Mesendoderm (in vitro differentiated cells): ENCODE results near the gene ASPA.

ENCODE experiments used
- DNase-seq: peaks from one replicate; pipeline ENCODE4 v3.0.0; 2013
- H2AK5ac ChIP-seq: 2 replicates; pipeline ENCODE4 v1.6.1; 2013; ENCODE audit warnings: low read length, inconsistent platforms
- H2BK120ac ChIP-seq: 2 replicates; pipeline ENCODE4 v1.6.1; 2013; ENCODE audit warnings: low read depth, mild to moderate bottlenecking, low read length, moderate library complexity, mixed read lengths
- H2BK15ac ChIP-seq: replicated peaks from 2 replicates; pipeline ENCODE4 v1.6.1; 2013; ENCODE audit warnings: low read depth, mild to moderate bottlenecking, moderate library complexity
- H2BK5ac ChIP-seq: 2 replicates; pipeline ENCODE4 v1.6.1; 2013; ENCODE audit warnings: low read length, inconsistent platforms
- H3K18ac ChIP-seq: 2 replicates; pipeline ENCODE4 v1.6.1; 2013; ENCODE audit warnings: mild to moderate bottlenecking, low read length, mixed read lengths
- H3K23ac ChIP-seq: one replicate; pipeline ENCODE4 v1.6.1; 2013; ENCODE audit warnings: low read length
- H3K27ac ChIP-seq: 2 replicates; pipeline ENCODE4 v1.5.1; 2013; ENCODE audit warnings: low read depth, mild to moderate bottlenecking, inconsistent platforms, low read length, moderate library complexity
- H3K27me3 ChIP-seq: 2 replicates; pipeline ENCODE4 v1.6.1; 2013; ENCODE audit warnings: low read length, control low read depth, mild to moderate bottlenecking, inconsistent platforms; ENCODE audit not compliant: insufficient read depth, poor library complexity
- H3K36me3 ChIP-seq: 2 replicates; pipeline ENCODE4 v1.6.1; 2013; ENCODE audit warnings: low read length, inconsistent platforms; ENCODE audit not compliant: control insufficient read depth, insufficient read depth
- H3K4ac ChIP-seq: one replicate; pipeline ENCODE4 v1.6.1; 2013; ENCODE audit warnings: low read depth, mild to moderate bottlenecking, low read length, moderate library complexity
- H3K4me1 ChIP-seq: 2 replicates; pipeline ENCODE4 v1.6.1; 2013; ENCODE audit warnings: low read depth, low read length, inconsistent platforms; ENCODE audit not compliant: control insufficient read depth
- H3K4me2 ChIP-seq: 2 replicates; pipeline ENCODE4 v1.6.1; 2013; ENCODE audit warnings: low read length
- H3K4me3 ChIP-seq: 2 replicates; pipeline ENCODE4 v1.5.1; 2013; ENCODE audit warnings: mild to moderate bottlenecking, low read length
- H3K56ac ChIP-seq: one replicate; pipeline ENCODE4 v1.6.1; 2013; ENCODE audit warnings: low read length
- H3K79me1 ChIP-seq: 2 replicates; pipeline ENCODE4 v1.6.1; 2013; ENCODE audit warnings: low read length, inconsistent platforms
- H3K79me2 ChIP-seq: 2 replicates; pipeline ENCODE4 v1.6.1; 2013; ENCODE audit warnings: mild to moderate bottlenecking, low read length; ENCODE audit not compliant: control insufficient read depth, insufficient read depth
- H3K9ac ChIP-seq: 2 replicates; pipeline ENCODE4 v1.6.1; 2013; ENCODE audit warnings: low read length, inconsistent platforms
- H4K5ac ChIP-seq: one replicate; pipeline ENCODE4 v1.6.1; 2013; ENCODE audit warnings: low read length
- H4K8ac ChIP-seq: one replicate; pipeline ENCODE4 v1.6.1; 2013; ENCODE audit warnings: low read depth, mild to moderate bottlenecking, control low read depth, low read length, moderate library complexity
- WGBS: extraction: QIAGEN DNeasy Blood & Tissue Kit; methylation state at CpG from one replicate; pipeline ENCODE4 v1.1.7; 2013; ENCODE audit warnings: low lambda C conversion rate, missing lambda C conversion rate; ENCODE audit not compliant: insufficient coverage; ENCODE audit errors: extremely low coverage; 5-methylcytosine and 5-hydroxymethylcytosine counted together

ASPA gene

DNA sequence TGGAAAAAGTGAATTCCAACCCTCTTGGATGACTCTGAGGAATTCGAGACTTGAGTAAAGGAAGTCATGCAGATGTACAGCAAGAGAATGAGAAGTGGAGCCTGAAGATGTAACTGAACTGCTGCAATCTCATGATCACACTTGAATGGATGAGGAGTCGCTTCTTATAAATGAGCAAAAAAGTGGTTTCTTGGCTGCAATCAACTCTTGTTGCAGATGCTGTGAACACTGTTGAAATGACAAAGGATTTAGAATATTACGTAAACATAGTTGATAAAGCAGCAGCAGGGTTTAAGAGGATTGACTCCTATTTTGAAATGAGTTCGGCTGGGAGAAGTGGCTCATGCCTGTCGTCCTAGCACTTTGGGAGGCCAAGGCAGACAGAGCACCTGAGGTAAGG lies 25.5 kb downstream of the ASPA start:
- H2AK5ac ChIP-seq, result no peak overlapping the region
- no peak overlapping the region for H4K5ac ChIP-seq
- no peak overlapping the region for H3K4me3 ChIP-seq
- H2BK5ac ChIP-seq, result no peak overlapping the region
- no peak overlapping the region for H3K4ac ChIP-seq
- no peak overlapping the region for H3K9ac ChIP-seq
- no peak overlapping the region for H3K23ac ChIP-seq
- H3K56ac ChIP-seq, result no peak overlapping the region
- H3K36me3 ChIP-seq, result no peaks in the 10 kb centered on the region
- no peak overlapping the region for H3K27ac ChIP-seq
- DNase-seq, result no peak
- H3K4me1 ChIP-seq, result no peaks in the 10 kb centered on the region
- H3K79me1 ChIP-seq, result no peaks in the 10 kb centered on the region
- no CpG with 5 or more reads among the region's 5 CpGs for WGBS
- no peak overlapping the region for H2BK120ac ChIP-seq
- H4K8ac ChIP-seq, result no peak overlapping the region
- H3K79me2 ChIP-seq, result no peaks in the 10 kb centered on the region
- H2BK15ac ChIP-seq, result no peak overlapping the region
- H3K4me2 ChIP-seq, result no peak overlapping the region
- no peak overlapping the region for H3K18ac ChIP-seq
- no peaks in the 10 kb centered on the region for H3K27me3 ChIP-seq

- no peak for DNase-seq
- Histone ChIP-seq H3K18ac (no peak overlapping the region), H2BK120ac (no peak overlapping the region), H3K4me3 (no peak overlapping the region), H3K56ac (no peak overlapping the region), H2BK5ac (no peak overlapping the region), H3K36me3 (no peaks in the 10 kb centered on the region), H3K79me2 (no peaks in the 10 kb centered on the region), H4K5ac (no peak overlapping the region), H2AK5ac (no peak overlapping the region), H3K27ac (no peak overlapping the region), H2BK15ac (no peak overlapping the region), H3K9ac (no peak overlapping the region), H3K79me1 (no peaks in the 10 kb centered on the region), H3K4ac (no peak overlapping the region), H3K4me2 (no peak overlapping the region), H3K23ac (no peak overlapping the region), H3K4me1 (no peaks in the 10 kb centered on the region), H4K8ac (no peak overlapping the region), H3K27me3 (no peaks in the 10 kb centered on the region)
- no CpG with 5 or more reads among the region's 5 CpGs for WGBS
Measured at GRCh38 chr17:3502466-3502865, 26.7 kb downstream of the ASPA start.

GRCh38 chr17:3503285-3503684 lies 27.5 kb downstream of the ASPA start:
- no peak overlapping the region for H3K4me2 ChIP-seq
- no peak overlapping the region for H3K18ac ChIP-seq
- H3K27ac ChIP-seq, result no peak overlapping the region
- no peak for DNase-seq
- H2BK5ac ChIP-seq, result no peak overlapping the region
- no peaks in the 10 kb centered on the region for H3K79me2 ChIP-seq
- H3K27me3 ChIP-seq, result no peaks in the 10 kb centered on the region
- H3K4me3 ChIP-seq, result no peak overlapping the region
- no peak overlapping the region for H4K5ac ChIP-seq
- no CpG with 5 or more reads among the region's 1 CpG for WGBS
- no peak overlapping the region for H2BK15ac ChIP-seq
- no peaks in the 10 kb centered on the region for H3K4me1 ChIP-seq
- no peak overlapping the region for H2BK120ac ChIP-seq
- H2AK5ac ChIP-seq, result no peak overlapping the region
- H3K9ac ChIP-seq, result no peak overlapping the region
- no peak overlapping the region for H4K8ac ChIP-seq
- no peak overlapping the region for H3K23ac ChIP-seq
- no peak overlapping the region for H3K56ac ChIP-seq
- no peak overlapping the region for H3K4ac ChIP-seq
- H3K36me3 ChIP-seq, result no peaks in the 10 kb centered on the region
- H3K79me1 ChIP-seq, result no peaks in the 10 kb centered on the region

GRCh38 chr17:3505008-3505407 lies 29.2 kb downstream of the ASPA start:
- Histone ChIP-seq H3K4me2 (no peak overlapping the region), H4K8ac (no peak overlapping the region), H2BK5ac (no peak overlapping the region), H3K18ac (no peak overlapping the region), H3K79me2 (no peaks in the 10 kb centered on the region), H3K23ac (no peak overlapping the region), H2BK120ac (no peak overlapping the region), H2AK5ac (no peak overlapping the region), H4K5ac (no peak overlapping the region), H2BK15ac (no peak overlapping the region), H3K9ac (no peak overlapping the region), H3K4me3 (no peak overlapping the region), H3K36me3 (no peaks in the 10 kb centered on the region), H3K56ac (no peak overlapping the region), H3K4ac (no peak overlapping the region), H3K4me1 (no peaks in the 10 kb centered on the region), H3K27ac (no peak overlapping the region), H3K79me1 (no peaks in the 10 kb centered on the region), H3K27me3 (no peaks in the 10 kb centered on the region)
- no peak for DNase-seq
- whole genome bisulfite sequencing, result no CpG with 5 or more reads among the region's 7 CpGs

GRCh38 chr17:3506054-3506453 lies 30.3 kb downstream of the ASPA start:
- WGBS, result no CpG with 5 or more reads among the region's 2 CpGs
- H3K4me1 ChIP-seq, result no peaks in the 10 kb centered on the region
- no peak overlapping the region for H3K23ac ChIP-seq
- H3K27me3 ChIP-seq, result no peaks in the 10 kb centered on the region
- no peak overlapping the region for H3K56ac ChIP-seq
- no peak overlapping the region for H3K27ac ChIP-seq
- no peak overlapping the region for H3K4ac ChIP-seq
- no peaks in the 10 kb centered on the region for H3K79me1 ChIP-seq
- H3K79me2 ChIP-seq, result no peaks in the 10 kb centered on the region
- H2BK5ac ChIP-seq, result no peak overlapping the region
- no peak overlapping the region for H3K9ac ChIP-seq
- H2AK5ac ChIP-seq, result no peak overlapping the region
- no peaks in the 10 kb centered on the region for H3K36me3 ChIP-seq
- no peak overlapping the region for H3K4me3 ChIP-seq
- no peak overlapping the region for H2BK120ac ChIP-seq
- no peak for DNase-seq
- H3K18ac ChIP-seq, result no peak overlapping the region
- H2BK15ac ChIP-seq, result no peak overlapping the region
- no peak overlapping the region for H3K4me2 ChIP-seq
- no peak overlapping the region for H4K8ac ChIP-seq
- H4K5ac ChIP-seq, result no peak overlapping the region

DNA sequence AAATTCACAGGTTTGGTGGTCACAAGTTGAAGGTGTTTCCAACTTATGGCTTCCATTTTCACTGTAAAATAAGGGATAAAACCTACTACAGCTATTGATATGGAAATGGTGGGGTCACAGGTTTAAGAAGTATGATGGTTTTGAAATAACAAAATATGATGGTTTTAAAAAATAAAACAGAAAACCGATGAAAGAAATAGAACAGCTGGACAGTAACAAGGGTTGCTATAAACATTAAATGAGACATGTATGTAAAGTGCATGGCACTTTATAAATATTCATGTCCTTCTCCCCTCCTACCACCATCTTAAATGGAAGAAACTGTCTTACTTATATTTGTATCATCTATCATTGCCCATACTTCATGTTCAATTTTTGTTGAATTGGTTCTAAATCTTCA lies 31.3 kb downstream of the ASPA start:
- H3K36me3 ChIP-seq, result no peaks in the 10 kb centered on the region
- no peak overlapping the region for H2AK5ac ChIP-seq
- no peak overlapping the region for H3K18ac ChIP-seq
- no peak overlapping the region for H2BK5ac ChIP-seq
- H3K4me2 ChIP-seq, result no peak overlapping the region
- WGBS, result no CpG with 5 or more reads among the region's 1 CpG
- H4K5ac ChIP-seq, result no peak overlapping the region
- no peak overlapping the region for H3K4ac ChIP-seq
- no peak overlapping the region for H3K27ac ChIP-seq
- no peaks in the 10 kb centered on the region for H3K79me2 ChIP-seq
- H3K27me3 ChIP-seq, result no peaks in the 10 kb centered on the region
- no peak for DNase-seq
- H4K8ac ChIP-seq, result no peak overlapping the region
- H3K4me1 ChIP-seq, result no peaks in the 10 kb centered on the region
- H3K56ac ChIP-seq, result no peak overlapping the region
- H2BK120ac ChIP-seq, result no peak overlapping the region
- H2BK15ac ChIP-seq, result no peak overlapping the region
- no peak overlapping the region for H3K4me3 ChIP-seq
- no peak overlapping the region for H3K23ac ChIP-seq
- H3K79me1 ChIP-seq, result no peaks in the 10 kb centered on the region
- no peak overlapping the region for H3K9ac ChIP-seq
